Measurements from ENCODE around the gene PLOD1.
A peak's percentile ranks its signal among the peaks of the same experiment; 100 is the strongest.
"Not testable (repeated sequence)": the region's sequence is repeated elsewhere in the genome, so short reads cannot be mapped to it uniquely, and the experiment has no call there.

The PLOD1 gene

GRCh38 chr1:11939794-11940193, 5.3 kb downstream of the PLOD1 start:
- not testable (repeated sequence) for DNase-seq (ENCODE audit: low read depth)

GRCh38 chr1:11940260-11940921, 5.9 kb downstream of the PLOD1 start:
- peak; percentile 81 for DNase-seq (ENCODE audit: low read depth)

- DNase-seq (ENCODE audit: low read depth), result no peak
Observed at GRCh38 chr1:11942280-11942679, 7.8 kb downstream of the PLOD1 start.

- DNase-seq (ENCODE audit: low read depth), result no peak
Observed at GRCh38 chr1:11943619-11944018, 9.1 kb downstream of the PLOD1 start.

DNA sequence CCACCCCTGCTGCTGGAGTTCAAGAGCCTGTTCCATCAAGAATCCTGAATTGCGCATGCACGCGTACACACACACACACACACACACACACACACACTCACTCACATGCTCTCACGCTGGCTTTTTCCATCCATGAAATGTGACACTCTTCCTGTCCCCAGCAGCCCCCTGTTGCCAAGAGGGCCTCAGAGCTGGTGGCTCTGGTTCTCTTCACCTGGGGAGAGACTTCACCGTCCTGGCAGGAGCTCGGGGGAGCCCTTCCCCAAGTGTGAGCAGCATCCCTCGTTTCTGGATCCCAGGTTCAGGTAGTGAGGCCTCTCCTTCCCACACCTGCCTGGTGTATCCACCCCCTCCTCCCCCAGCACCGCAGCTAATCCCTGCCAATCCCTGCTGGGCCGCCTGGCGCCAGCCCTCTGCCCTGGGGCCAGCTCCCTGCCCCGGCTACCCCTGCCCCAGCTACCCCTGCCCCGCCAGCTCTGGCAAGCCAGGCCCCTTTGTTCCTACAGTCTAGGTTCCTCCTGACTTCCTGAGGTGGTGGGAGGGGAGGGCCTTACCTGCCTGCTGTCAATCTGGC, 9.9 kb downstream of the PLOD1 start:
- no peak for DNase-seq (ENCODE audit: low read depth)

- no peak for DNase-seq (ENCODE audit: low read depth)
Observed at GRCh38 chr1:11946647-11947046, 12.1 kb downstream of the PLOD1 start.

DNA sequence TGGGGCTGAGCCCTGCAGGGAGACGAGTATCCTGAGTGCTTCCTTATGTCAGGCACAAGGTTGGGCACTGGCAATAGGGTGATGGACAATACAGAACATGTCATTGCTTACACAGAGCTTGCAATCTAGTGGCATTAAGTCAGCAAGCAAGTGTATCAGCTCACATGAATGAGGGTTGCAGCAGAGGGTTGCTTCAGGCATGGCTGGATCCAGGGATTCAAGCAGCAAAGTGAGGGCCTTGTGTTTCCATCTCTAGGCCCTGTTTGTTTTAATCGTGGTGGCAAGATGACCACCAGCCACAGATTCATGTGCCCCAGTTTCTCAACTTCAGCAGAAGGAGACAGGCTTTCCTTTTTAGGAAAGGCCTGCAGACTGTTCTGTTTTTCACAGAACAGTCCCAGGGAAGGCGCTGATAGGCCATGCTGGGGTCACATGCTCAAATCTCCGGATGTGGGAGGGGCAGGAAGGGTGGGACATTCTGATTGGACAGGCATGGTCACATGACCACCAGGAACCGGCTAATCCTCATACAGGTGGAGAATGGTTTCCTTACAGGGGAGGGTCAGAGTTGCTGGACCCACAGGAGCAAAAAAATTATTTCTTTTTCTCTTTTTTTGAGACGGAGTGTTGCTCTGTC, 14.4 kb downstream of the PLOD1 start:
- peak; percentile 36 for DNase-seq (ENCODE audit: low read depth)

- DNase-seq (ENCODE audit: low read depth), result no peak
Observed at GRCh38 chr1:11951901-11952300, 17.4 kb downstream of the PLOD1 start.

GRCh38 chr1:11952455-11953109, 18.1 kb downstream of the PLOD1 start:
- peak; percentile 28 for DNase-seq (ENCODE audit: low read depth)

GRCh38 chr1:11955221-11955620, 20.7 kb downstream of the PLOD1 start:
- DNase-seq (ENCODE audit: low read depth), result no peak

DNA sequence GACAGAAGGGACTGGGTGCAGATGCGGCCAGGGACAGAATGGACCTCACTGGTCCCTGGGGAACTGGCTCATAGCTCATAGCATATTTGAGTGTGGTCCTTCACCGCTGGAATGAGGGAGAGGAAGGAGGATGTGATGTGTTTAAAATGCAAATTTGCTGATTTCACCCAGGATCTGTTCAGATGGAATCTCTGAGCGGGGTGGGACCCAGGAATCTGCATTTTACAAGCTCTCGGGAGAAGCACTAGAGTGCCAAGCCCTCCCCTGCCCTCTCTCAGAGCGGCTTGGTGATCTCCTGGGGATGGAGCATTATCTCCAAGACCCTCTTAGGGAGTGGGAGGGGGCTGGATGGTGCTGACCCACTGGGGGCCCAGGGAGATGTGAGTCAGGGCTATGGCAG, 22.9 kb downstream of the PLOD1 start:
- no peak for DNase-seq (ENCODE audit: low read depth)

- DNase-seq (ENCODE audit: low read depth), result no peak
Observed at GRCh38 chr1:11957897-11958296, 23.4 kb downstream of the PLOD1 start.

DNA sequence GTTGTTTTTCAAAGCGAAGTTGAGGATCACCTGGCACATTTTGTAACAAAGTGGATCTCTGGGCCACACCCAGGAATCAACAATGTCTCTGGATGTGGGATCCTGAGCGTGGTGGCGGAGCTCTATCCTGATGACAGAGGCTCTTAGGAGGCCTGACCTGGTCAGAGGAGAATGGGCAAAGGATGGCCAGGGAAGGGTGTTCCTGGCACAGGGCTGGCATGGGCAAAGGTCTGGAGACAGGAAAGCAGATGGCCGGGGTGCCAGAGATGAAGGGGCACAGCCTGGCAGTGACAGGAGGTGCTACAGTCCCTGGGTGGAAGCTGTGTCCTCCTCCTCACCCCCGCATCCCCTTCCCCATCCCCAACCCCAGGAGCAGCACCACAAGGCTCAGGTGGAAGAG, 25.8 kb downstream of the PLOD1 start:
- DNase-seq (ENCODE audit: low read depth), result no peak

- no peak for DNase-seq (ENCODE audit: low read depth)
Observed at GRCh38 chr1:11960715-11961114, 26.2 kb downstream of the PLOD1 start.

GRCh38 chr1:11961230-11961629, 26.7 kb downstream of the PLOD1 start:
- DNase-seq (ENCODE audit: low read depth), result peak; percentile 68

DNA sequence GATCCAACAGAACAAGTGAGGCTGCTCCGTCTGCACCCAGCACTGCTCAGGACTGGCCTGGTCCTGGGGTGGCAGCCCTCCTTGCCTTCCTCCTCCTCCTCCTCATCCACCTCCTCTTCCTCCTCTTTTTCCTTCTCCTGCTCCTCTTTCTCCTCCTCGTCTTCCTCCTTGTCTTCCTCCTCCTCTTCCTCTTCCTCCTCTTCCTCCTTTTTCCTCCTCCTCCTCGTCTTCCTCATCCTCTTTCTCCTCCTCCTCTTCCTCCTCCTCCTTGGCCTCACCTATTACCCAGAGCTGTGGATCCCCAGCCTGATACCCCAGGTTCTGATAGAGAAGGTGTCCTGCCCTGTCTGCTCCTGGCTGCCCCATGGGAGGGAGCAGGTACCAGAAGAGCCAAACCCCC, 29.1 kb downstream of the PLOD1 start:
- DNase-seq (ENCODE audit: low read depth), result no peak

GRCh38 chr1:11964656-11965055, 30.1 kb downstream of the PLOD1 start:
- no peak for DNase-seq (ENCODE audit: low read depth)

GRCh38 chr1:11967028-11967547, 32.6 kb downstream of the PLOD1 start:
- peak; percentile 38 for DNase-seq (ENCODE audit: low read depth)

DNA sequence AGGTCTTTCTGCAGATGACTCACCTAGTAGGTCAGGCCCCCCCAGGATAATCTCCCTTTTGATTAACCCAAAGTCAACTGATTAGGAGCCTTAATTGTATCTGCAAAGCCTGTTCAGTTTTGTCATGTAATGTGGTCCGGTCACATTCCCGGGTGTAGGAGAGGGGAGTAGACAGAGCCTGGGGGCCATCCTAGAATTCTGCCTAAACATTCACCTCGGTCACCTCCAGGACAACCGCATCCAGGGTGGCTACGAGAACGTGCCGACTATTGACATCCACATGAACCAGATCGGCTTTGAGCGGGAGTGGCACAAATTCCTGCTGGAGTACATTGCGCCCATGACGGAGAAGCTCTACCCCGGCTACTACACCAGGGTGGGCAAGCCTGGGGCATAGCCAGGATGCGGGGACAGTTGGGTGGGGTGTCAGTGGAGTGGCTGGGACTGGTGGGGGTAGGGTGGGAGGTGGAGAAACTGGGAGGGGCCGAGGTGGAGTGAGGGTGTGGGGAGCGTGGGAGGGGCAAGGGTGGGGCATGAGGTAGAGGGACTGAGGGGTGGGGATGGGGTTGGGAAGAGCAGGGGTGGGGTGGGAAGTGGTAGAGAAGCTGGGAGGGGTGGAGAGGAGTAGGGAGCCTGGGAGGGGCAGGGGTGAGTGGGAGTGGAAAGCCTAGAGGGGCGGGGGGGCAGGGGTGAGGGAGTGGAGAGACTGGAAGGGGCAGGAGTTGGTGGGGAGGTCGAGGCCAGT, 36.1 kb downstream of the PLOD1 start:
- DNase-seq (ENCODE audit: low read depth), result no peak

DNA sequence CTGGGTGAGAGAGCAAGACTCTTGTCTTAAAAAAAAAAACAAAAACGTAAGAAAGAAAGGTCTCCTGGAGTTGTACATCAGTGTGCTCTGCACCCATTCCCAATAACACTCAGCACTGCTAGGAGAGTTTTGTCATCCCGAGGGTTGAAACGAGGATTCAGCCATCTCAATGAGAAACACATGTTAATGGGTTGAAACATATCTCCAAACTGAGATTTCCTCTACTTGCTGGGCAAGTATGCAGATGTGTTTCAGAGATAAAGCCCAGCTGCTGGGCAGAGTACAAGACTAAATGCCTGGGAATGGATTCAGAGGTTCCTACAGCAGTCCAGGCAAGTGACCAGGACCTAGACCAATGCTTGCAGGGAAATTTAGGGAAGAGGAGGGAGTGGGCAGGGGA, 43.1 kb downstream of the PLOD1 start:
- DNase-seq (ENCODE audit: low read depth), result peak; percentile 86

- DNase-seq (ENCODE audit: low read depth), result no peak
Observed at GRCh38 chr1:11978301-11978700, 43.8 kb downstream of the PLOD1 start.

Data from EH (cell line).